Vagina (tissue), 2 donors: ENCODE results near the gene TMEM266.

Experiments
- CTCF ChIP-seq, 3 experiments: fragments of 450-650 bp in 2 of 3; fragments of 200-600 bp in 1 of 3; sonication (generic) in 1 of 3; IDR thresholded peaks; one replicate each; pipeline ENCODE4 v1.5.1; 2017 to 2019; ENCODE audit warnings: antibody characterized with exemption in 3 of 3, mild to moderate bottlenecking in 2 of 3, moderate library complexity in 2 of 3
- POLR2A ChIP-seq, 2 donors: fragments of 450-650 bp; IDR thresholded peaks; one replicate each; pipeline ENCODE4 v1.6.1; 2017; ENCODE audit warnings: antibody characterized with exemption in 2 of 2, mild to moderate bottlenecking in 2 of 2, moderate library complexity in 2 of 2
- POLR2AphosphoS5 ChIP-seq, 2 donors: sonication (generic); formaldehyde crosslinking; IDR thresholded peaks; one replicate each; pipeline ENCODE4 v1.9.0; 2017; ENCODE audit warnings: antibody characterized with exemption in 2 of 2, mild to moderate bottlenecking in 2 of 2, low read depth in 1 of 2; ENCODE audit not compliant: insufficient read depth in 1 of 2

- TF ChIP-seq CTCF (IDR thresholded peaks at IDR 0.05) (no peak), POLR2A (IDR thresholded peaks at IDR 0.05) (no peak), POLR2AphosphoS5 (IDR thresholded peaks at IDR 0.05; ENCODE audit: insufficient read depth in 1 of 2, low read depth in 1 of 2) (no peak)
Measured at GRCh38 chr15:76073554-76073953, 13.8 kb downstream of the TMEM266 start.
